ENCODE measurements around the gene ARID5A.
"Not testable (repeated sequence)": the region's sequence is repeated elsewhere in the genome, so short reads cannot be mapped to it uniquely, and the experiment has no call there.

ARID5A gene

DNA sequence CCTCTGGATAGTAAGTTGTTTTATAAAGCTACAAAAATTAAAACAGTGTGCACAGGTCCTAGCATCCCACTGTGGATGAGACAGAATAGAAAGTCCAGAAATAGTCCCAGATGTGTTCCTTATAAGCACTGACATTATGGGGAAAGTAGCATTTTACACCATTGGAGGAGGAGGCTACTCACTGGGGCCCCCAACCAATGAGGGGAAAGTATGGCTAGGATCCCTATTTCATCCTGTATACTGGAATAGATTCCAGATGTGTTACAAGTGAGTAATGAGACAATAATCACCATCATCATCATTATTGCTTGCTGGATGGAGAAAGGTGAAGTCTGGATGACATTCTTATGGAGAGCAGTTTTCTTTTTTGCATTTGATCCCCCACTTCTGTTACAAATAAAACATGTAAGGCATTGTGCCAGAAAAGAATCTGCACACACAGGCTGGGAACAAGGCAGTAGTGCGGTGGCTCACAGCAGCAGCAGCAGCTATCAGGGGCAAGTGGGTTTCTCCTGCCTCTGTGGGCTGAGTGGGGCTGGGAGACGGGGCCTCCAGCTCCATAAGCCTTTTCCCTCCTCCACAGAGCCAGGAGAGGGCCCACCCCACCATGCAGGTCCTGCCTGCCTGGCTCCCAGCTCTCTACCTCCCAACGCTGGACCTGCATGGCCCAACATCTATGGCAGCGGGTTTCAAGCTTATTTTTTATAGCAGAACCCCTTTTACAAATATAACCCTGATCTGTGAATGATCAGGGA, 5.0 kb downstream of the ARID5A start:
- DNase-seq = no peak

DNA sequence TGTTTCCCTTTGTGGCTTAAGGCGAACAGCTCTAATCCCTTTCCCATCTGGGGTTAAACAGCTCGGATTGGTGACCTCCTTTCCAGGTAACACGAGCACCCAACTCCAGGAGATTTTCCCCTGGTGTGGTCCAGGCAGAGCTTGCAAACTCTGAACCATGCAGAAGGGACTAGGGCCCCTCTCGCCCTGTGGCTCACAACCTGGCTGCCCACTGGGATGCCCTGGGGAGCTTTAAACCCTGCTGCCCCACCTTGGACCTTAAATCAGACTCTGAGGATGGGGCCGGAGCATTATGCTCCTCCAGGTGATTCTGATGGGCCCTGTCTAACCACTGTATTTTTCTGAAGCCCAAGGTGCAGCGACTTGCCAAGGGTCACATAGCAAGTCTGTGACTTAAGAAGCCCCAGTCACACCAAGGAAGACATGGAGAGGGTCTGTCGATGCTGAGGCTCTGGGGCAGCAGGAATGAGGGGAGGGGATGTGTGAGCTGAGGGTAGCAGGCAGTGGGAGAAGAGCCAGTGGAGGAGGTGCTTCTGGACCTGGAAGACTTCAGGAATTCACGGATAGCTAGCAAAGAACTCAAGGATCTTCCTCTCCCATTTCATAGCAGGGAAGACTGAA, 5.9 kb downstream of the ARID5A start:
- DNase-seq = no peak

DNA sequence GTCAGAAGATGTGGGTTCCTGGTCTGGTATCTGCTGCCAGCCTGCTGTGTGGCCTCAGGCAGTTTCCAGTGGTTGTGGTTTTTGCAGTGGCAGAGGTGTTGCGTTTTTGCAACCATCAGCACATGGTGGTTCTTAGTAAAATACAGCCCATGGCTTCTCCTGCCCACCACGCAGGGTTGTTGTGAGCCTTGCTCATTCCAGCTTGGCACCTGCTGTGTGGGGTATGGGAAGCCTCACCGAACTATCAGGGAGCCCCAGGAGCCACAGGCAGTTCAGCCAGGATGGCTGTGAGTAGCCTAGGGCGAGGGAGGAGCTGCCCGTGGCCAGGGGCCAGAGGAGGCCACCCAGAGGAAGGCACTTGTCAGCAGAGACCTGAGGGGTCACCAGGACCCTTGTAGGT, 9.8 kb downstream of the ARID5A start:
- no peak for DNase-seq

DNA sequence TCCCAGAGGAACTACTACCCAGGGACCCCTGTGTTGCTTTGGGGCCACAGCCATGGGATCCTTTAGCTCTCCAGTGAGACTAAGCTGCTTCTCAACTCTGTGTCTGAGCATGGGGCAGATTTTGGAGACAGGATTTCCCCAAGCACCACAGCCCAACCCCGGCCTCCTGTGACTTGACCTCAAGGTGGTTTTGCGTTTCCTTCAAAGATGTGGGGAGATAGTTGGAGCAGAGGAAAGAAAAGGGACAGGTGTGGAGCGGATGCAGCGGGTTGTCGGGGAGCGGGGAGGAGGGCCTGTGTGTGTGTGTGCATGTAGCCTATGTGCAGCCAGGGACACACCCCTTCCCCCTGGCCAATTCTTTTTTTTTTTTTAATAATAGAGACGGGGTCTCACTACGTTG, 10.2 kb downstream of the ARID5A start:
- no peak for DNase-seq

DNA sequence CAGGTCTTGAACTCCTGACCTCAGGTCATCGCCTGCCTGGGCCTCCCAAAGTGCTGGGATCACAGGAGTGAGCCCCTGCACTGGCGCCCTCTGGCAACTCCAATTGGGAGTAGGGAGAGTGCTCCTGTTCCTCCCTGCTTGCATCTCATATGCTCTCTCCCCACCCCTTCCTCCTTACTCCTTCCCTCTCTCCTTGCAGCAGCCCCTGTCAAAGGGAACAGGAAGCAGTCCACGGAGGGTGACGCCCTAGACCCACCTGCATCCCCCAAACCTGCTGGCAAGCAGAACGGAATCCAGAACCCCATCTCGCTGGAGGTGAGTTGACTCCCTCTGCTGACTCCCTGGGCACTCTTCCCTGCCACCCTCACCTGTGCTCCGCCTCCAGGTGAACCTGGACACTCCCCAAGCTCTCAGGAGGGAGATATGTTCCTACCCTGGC, 10.7 kb downstream of the ARID5A start:
- DNase-seq = no peak

DNA sequence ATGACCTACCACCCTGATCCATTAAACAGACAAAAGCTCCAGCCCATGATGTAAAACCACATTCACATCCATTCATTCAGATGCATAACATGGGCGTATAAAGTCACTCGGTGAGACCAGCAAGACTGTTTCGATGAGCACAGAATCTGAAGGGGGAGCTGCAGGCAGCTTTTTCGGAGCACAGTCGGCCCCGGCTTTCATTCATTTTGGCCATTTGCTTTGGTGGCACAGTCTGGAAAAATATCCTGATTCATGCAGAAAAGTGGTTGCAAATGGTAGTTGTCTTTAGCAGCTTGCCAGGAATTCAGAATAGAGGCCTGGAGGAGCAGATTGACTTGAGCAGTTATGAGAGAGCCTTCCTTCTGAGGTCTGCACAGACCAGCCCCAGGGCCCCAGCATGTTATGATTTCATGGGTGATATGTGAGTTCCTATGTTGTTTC, 11.2 kb downstream of the ARID5A start:
- DNase-seq = no peak

DNA sequence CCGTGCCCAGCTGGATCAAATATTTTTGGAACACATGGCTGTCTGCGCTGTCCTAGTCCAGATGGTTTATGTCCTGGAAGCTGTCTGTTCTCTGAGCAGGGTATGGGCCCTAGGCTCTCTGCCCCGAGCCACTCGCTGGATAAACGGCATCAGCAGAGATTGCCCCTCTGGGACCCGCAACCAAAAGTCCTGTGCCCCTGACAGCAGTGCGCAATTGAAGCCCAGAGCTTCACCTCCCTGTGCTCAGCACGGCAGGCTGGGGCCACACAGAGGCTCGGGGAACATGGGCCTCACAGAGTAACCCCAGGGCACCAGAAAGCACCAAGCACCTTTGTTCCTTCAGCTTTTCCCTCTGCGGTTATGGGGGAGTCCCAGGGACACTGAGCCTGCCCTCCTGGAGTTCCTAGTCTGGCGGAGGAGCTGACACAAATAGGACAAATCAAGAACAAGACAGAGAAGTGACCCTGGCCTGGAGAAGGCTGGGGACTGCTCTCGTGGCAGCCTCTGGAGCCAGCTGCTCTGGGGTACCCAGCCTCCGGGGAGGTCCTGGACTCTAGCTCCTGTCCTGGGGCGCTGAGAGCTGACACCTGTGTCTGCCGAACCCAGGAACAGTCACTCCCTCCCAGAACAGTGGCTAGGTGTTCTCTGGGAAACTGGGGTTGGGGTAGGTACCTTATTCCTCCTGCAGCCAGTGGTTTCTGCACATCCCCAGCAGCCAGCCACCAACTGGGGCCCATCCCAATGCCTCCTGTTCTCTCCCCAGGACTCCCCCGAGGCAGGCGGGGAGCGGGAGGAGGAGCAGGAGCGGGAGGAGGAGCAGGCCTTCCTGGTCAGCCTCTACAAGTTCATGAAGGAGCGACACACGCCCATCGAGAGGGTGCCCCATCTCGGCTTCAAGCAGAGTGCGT, 12.3 kb downstream of the ARID5A start:
- DNase-seq = no peak

DNA sequence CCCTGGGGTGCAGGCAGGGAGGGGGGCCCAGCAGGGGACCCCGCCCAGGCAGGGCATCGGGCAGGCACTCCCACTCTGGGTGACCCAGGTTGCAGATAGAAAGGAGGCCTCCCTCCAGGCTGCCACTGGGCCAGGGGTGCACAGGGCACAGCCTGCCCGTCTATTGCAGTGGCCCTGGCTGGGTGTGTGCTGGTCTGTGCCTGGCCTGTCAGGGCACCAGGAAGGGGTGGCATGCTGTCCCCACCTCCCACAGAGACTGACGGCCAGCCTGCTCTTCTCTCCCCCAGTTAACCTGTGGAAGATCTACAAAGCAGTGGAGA, 12.9 kb downstream of the ARID5A start:
- no peak for DNase-seq

DNA sequence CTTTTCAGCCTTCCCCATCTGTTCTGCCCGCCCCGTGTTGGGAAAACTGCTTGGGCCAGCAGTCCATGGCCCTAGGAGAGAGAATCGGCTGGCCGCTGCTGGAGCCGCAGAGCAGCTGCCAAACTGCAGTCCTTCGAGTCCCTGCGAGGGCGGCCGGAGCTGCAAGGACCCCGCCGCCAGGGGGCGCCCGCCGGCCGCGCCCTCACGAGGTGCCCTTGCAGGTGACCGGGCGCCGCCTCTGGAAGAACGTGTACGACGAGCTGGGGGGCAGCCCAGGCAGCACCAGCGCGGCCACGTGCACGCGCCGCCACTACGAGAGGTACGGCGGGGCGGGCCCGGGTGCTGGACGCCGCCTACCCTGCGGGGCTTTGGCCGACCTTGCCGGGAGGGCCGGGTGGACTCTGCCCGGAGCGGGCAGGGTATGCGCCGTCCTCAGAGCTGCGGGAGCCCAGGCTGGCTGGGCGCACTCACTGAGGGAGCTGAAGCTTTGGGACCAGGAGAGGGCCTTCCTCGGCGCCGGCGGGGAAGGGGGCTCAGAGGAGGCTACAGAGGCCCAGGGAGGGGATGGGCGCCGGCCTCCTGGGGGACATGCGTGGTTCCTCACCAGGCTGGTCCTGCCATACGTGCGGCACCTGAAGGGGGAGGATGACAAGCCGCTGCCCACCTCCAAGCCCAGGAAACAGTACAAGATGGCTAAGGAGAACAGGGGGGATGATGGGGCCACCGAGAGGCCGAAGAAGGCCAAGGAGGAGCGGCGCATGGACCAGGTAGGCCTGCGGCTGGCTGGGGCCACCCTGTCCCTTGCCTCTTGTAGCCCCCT, 13.6 kb downstream of the ARID5A start:
- DNase-seq = no peak

DNA sequence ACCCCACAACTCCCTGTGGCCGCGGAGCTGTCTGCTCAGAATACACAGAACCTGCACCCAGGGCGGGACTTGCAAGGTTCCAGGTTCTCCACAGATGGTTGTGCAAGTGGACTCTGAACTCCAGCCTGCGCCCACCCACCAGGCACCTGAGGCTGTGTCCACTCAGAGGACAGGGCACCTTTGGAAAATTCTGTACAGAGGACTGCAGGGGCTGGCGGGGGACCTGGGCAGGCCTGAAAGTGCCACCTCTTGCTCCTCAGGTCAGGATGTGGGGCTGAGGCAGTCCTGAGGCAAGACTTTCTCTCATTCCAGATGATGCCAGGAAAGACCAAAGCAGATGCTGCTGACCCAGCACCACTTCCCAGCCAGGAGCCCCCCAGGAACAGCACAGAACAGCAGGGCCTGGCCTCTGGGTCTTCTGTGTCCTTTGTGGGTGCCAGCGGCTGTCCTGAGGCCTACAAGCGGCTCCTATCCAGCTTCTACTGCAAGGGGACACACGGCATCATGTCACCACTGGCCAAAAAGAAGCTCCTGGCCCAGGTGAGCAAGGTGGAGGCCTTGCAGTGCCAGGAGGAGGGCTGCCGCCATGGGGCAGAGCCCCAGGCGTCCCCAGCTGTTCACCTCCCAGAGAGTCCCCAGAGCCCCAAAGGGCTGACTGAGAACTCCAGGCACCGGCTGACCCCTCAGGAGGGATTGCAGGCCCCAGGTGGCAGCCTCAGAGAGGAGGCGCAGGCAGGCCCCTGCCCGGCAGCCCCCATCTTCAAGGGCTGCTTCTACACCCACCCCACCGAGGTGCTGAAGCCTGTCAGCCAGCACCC, 14.4 kb downstream of the ARID5A start:
- DNase-seq = no peak

DNA sequence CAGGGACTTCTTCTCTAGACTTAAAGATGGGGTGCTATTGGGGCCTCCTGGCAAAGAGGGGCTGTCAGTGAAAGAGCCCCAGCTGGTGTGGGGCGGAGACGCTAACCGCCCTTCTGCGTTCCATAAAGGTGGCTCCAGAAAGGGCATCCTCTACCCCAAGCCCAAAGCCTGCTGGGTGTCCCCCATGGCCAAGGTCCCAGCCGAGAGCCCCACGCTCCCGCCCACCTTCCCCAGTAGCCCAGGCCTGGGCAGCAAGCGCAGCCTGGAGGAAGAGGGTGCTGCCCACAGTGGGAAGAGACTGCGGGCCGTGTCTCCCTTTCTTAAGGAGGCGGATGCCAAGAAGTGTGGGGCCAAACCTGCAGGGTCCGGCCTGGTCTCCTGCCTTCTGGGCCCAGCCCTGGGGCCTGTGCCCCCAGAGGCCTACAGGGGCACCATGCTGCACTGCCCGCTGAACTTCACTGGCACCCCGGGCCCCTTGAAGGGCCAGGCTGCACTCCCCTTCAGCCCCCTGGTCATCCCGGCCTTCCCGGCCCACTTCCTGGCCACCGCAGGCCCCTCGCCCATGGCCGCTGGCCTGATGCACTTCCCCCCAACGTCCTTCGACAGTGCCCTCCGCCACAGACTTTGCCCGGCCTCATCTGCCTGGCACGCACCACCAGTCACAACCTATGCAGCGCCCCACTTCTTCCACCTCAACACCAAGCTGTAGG, 15.2 kb downstream of the ARID5A start:
- DNase-seq = no peak

DNA sequence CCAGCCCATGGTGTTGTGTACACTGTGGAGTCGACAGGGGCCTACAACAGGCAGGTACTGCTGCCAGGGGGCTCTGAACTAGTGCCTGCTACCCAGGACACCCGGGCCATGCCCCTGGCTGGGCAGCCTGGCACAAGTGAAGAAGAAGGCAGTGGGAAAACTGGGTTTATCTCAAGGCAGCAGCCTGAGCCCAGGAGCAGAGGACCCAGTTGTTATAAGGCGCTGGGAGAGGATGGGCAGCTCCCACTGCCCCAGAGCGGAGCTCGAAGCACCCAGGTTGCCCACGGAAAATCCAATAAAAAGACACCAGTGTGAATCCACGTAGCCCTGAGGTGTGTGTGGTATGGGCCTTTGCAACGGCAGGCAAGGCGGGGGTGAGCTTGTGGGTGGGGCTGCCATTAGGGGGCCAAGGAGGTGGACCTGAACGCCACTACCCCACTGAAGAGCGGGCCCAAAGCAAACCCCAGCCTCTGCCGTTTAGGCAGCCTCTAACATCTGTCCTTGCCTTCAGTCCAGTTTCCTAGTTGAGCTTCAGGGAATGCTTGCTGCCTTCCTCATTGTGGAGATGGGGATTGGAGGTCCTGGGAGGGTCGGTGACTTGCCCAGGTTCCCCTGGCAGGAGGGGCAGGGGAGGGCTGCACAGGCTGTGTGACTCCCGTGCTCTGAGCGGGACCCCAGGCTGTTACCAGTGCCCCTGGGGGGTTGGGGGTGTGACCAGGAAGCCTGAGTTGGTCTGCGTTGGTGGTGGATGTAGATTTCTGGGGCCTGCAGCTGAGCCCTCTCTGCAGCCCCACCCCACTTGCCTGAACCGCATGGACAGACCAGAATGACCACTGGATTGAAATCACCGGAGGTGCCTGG, 16.0 kb downstream of the ARID5A start:
- DNase-seq = no peak

DNA sequence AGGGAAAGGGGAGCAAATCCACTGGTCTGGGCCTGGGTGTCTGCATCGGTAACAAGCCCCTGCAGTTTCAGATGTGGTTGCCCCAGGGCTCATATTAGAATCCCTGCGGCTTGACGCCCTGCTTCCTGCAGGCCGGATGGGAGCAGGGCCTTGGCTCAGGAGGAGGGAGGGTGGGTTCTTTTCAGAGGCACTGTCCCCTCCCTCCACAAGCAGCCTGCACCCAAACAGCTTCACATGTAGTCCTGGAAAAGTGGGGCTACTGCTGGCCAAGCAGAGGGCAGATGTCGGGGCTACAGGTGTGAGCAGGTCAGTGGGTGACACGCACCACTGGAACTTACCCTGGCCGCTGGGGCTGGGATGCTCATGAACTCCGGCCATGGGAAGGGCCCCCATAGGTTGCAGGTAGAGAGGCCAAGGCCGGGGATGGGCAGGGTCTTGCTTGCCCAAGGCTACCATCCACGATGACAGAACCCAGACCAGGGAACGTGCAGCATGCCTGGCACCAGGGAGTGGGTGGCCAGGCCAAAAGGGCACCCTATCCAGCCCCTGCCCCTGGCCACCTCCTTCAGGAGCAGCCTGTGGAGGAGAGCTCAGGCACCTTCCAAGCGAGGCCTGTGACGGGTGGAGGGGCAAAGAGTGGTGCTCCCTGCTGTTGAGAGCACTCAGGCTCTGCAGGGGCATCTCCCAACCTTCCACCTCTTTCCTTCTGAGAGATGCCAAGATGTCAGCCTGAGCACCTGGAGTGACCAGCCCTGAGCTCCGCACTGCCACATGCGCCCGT, 16.8 kb downstream of the ARID5A start:
- no peak for DNase-seq

DNA sequence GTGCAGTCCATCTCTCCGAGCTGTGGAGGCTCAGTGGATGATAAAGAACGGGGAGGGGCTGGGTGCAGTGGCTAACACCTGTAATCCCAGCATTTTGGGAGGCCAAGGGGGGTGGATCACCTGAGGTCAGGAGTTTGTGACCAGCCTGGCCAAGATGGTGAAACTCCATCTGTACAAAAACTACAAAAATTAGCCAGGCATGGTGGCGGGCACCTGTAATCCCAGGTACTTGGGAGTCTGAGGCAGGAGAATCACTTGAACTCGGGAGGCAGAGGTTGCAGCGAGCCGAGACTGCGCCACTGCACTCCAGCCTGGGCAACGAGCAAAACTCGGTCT, 17.4 kb downstream of the ARID5A start:
- not testable (repeated sequence) for DNase-seq

DNA sequence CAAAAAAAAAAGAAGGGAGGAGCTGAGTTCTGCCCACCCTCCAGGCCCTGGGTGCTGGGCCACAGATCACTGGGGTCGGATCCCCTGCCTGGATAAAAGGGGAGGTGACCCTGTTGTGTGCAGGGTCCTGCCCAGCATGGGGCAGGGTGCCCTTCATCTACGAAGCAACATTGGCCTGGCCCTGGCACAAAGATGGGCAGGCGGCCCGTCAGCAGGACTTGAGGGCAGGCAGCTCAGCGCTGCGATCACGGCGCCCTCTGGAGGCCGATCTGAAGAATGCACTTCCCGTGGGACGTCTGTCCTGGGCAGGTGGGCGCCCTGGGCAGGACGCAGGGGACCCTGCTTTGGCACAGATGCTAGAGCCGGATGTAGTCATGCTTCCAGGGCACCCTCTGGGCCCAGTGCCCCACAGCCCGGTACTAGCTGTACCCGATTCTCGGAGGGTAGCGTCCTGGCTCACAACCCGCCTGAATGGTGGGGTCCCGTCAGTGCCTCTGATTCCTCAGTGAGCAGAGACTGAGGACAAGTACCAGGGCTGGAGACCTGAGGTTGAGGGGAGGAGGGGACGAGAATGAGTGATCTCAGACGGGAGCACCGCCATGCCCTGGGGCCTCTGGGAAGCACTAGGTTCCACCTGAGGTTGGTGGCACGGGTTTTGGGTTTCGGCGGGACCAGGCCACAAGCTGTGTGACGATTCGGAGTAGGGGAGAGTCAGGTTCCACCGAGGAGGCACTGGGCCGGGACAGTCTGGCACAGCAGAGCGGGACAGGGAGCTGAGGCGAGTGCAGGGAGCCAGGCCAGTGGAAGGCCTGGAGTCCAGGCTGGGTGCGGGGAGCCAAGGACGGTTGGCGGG, 18.0 kb downstream of the ARID5A start:
- peak; percentile 50 for DNase-seq

DNA sequence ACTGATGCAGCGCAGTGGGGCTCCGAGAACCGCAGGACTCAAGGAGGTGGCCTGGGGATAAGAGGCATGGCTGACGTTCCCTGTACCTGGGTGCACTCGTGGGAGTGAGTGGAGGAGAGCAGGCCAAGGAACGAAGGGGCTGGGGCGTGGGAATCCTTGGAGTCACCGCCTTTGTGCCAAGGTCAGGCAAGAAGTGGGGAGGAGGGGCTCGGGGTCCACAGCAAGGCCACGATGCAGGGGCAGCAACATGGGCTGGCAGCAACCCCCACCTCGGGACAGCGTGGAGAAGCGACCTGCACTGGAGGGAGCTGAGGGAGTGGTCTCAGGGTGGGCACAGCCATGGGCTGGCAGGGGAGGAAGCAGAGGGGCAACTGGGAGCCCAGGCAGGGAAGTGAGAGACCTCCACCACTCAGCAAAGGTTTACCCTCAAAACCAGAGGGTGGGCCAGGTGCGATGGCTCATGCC, 18.6 kb downstream of the ARID5A start:
- no peak for DNase-seq

DNA sequence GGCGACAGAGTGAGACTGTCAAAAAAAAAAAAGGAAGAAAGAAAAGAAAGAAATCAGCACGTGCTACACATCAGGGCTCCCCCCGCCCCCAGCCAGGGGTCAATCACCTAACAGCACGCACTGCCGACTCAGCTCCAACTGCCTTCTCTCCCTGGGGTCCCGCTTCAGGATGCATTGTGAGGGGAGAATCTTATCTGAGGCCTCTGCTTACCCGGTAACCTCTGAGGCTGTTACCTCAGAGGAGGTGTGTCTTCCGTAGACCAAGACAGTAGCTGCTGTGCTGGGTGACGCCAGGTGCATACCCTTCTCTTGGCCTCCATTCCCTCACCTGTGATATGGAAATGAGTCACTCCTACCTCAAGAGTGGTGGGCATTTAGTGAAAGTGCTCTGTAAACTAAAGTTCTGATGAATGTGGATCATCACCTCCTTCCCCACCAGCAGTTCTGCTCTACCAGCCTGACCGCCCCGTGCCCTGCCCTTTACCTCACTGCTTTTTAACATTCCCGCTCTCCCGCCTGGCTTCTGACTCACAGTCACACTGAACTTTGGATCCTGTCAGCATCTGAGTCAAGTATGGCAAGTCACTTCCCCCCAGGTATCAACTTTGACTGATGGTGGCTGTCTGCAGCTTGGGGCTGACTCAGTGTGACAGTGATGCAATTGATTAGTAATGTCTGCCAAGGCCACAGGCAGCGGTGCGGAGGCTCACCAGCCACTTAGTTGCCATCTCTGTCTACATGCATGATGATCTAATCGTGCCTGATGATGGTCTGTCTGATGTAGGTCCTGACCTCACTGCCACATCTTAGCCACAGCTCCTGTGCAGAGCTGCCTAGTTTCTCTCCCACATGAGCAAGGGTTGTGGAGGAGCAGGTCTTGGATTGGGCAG, 20.1 kb downstream of the ARID5A start:
- no peak for DNase-seq

Data from hematopoietic multipotent progenitor cell treated with erythropoietin and hydrocortisone succinate and interleukin-3 and kit ligand, for 8 days (in vitro differentiated cells).